Measurements from ENCODE around the gene F3.

Gene F3

GRCh38 chr1:94530373-94530878 is 11.1 kb downstream of the F3 start:
- no peaks in the 10 kb centered on the region for H3K27me3 ChIP-seq (ENCODE audit: control insufficient read depth in 5 of 5, insufficient read depth in 4 of 5, low read length in 5 of 5)
- H3K4me1 ChIP-seq (ENCODE audit: control insufficient read depth in 5 of 5, insufficient read depth in 5 of 5, low read length in 5 of 5), result peaks cover 0 to 26% (median 7%) of the 10 kb centered on the region in 5 donors
- H3K9ac ChIP-seq (ENCODE audit: low read length in 5 of 5), result no peak overlapping the region
- peaks cover 22 to 60% (median 36%) of the 10 kb centered on the region in 5 donors for H3K36me3 ChIP-seq (ENCODE audit: control insufficient read depth in 5 of 5, insufficient read depth in 5 of 5, low read length in 5 of 5)
- no peak overlapping the region for H3K27ac ChIP-seq (ENCODE audit: low read depth, low read length)
- no peak overlapping the region for H3K4me3 ChIP-seq (ENCODE audit: low read depth in 1 of 5, low read length in 5 of 5)
- H3K9me3 ChIP-seq (ENCODE audit: control insufficient read depth in 5 of 5, low read length in 5 of 5), result no peaks in the 10 kb centered on the region

GRCh38 chr1:94529416-94529815 is 12.1 kb downstream of the F3 start:
- Histone ChIP-seq H3K9ac (ENCODE audit: low read length in 5 of 5) (no peak overlapping the region), H3K9me3 (ENCODE audit: control insufficient read depth in 5 of 5, low read length in 5 of 5) (no peaks in the 10 kb centered on the region), H3K4me3 (ENCODE audit: low read depth in 1 of 5, low read length in 5 of 5) (no peak overlapping the region), H3K4me1 (ENCODE audit: control insufficient read depth in 5 of 5, insufficient read depth in 5 of 5, low read length in 5 of 5) (peaks cover 0 to 16% (median 0%) of the 10 kb centered on the region in 5 donors), H3K36me3 (ENCODE audit: control insufficient read depth in 5 of 5, insufficient read depth in 5 of 5, low read length in 5 of 5) (peaks cover 16 to 50% (median 32%) of the 10 kb centered on the region in 5 donors), H3K27ac (ENCODE audit: low read depth, low read length) (no peak overlapping the region), H3K27me3 (ENCODE audit: control insufficient read depth in 5 of 5, insufficient read depth in 4 of 5, low read length in 5 of 5) (no peaks in the 10 kb centered on the region)

- H3K4me3 ChIP-seq (ENCODE audit: low read depth in 1 of 5, low read length in 5 of 5), result no peak overlapping the region
- H3K4me1 ChIP-seq (ENCODE audit: control insufficient read depth in 5 of 5, insufficient read depth in 5 of 5, low read length in 5 of 5), result peaks cover 0 to 16% (median 0%) of the 10 kb centered on the region in 5 donors
- H3K27ac ChIP-seq (ENCODE audit: low read depth, low read length), result no peak overlapping the region
- H3K36me3 ChIP-seq (ENCODE audit: control insufficient read depth in 5 of 5, insufficient read depth in 5 of 5, low read length in 5 of 5), result peaks cover 14 to 44% (median 32%) of the 10 kb centered on the region in 5 donors
- no peaks in the 10 kb centered on the region for H3K9me3 ChIP-seq (ENCODE audit: control insufficient read depth in 5 of 5, low read length in 5 of 5)
- H3K27me3 ChIP-seq (ENCODE audit: control insufficient read depth in 5 of 5, insufficient read depth in 4 of 5, low read length in 5 of 5), result no peaks in the 10 kb centered on the region
- no peak overlapping the region for H3K9ac ChIP-seq (ENCODE audit: low read length in 5 of 5)
Measured at GRCh38 chr1:94528826-94529225, 12.7 kb downstream of the F3 start.

GRCh38 chr1:94528299-94528698 is 13.3 kb downstream of the F3 start:
- no peak overlapping the region for H3K27ac ChIP-seq (ENCODE audit: low read depth, low read length)
- no peak overlapping the region for H3K4me3 ChIP-seq (ENCODE audit: low read depth in 1 of 5, low read length in 5 of 5)
- H3K9ac ChIP-seq (ENCODE audit: low read length in 5 of 5), result no peak overlapping the region
- peaks cover 14 to 43% (median 32%) of the 10 kb centered on the region in 5 donors for H3K36me3 ChIP-seq (ENCODE audit: control insufficient read depth in 5 of 5, insufficient read depth in 5 of 5, low read length in 5 of 5)
- H3K4me1 ChIP-seq (ENCODE audit: control insufficient read depth in 5 of 5, insufficient read depth in 5 of 5, low read length in 5 of 5), result peaks cover 0 to 16% (median 0%) of the 10 kb centered on the region in 5 donors
- H3K9me3 ChIP-seq (ENCODE audit: control insufficient read depth in 5 of 5, low read length in 5 of 5), result no peaks in the 10 kb centered on the region
- no peaks in the 10 kb centered on the region for H3K27me3 ChIP-seq (ENCODE audit: control insufficient read depth in 5 of 5, insufficient read depth in 4 of 5, low read length in 5 of 5)

GRCh38 chr1:94527447-94528031 is 14.0 kb downstream of the F3 start:
- Histone ChIP-seq H3K9me3 (ENCODE audit: control insufficient read depth in 5 of 5, low read length in 5 of 5) (no peaks in the 10 kb centered on the region), H3K36me3 (ENCODE audit: control insufficient read depth in 5 of 5, insufficient read depth in 5 of 5, low read length in 5 of 5) (peaks cover 11 to 35% (median 26%) of the 10 kb centered on the region in 5 donors), H3K27ac (ENCODE audit: low read depth, low read length) (no peak overlapping the region), H3K27me3 (ENCODE audit: control insufficient read depth in 5 of 5, insufficient read depth in 4 of 5, low read length in 5 of 5) (no peaks in the 10 kb centered on the region), H3K4me3 (ENCODE audit: low read depth in 1 of 5, low read length in 5 of 5) (no peak overlapping the region), H3K4me1 (ENCODE audit: control insufficient read depth in 5 of 5, insufficient read depth in 5 of 5, low read length in 5 of 5) (peaks cover 0 to 16% (median 0%) of the 10 kb centered on the region in 5 donors), H3K9ac (ENCODE audit: low read length in 5 of 5) (no peak overlapping the region)

- peaks cover 5 to 24% (median 15%) of the 10 kb centered on the region in 5 donors for H3K36me3 ChIP-seq (ENCODE audit: control insufficient read depth in 5 of 5, insufficient read depth in 5 of 5, low read length in 5 of 5)
- no peaks in the 10 kb centered on the region for H3K27me3 ChIP-seq (ENCODE audit: control insufficient read depth in 5 of 5, insufficient read depth in 4 of 5, low read length in 5 of 5)
- no peaks in the 10 kb centered on the region for H3K9me3 ChIP-seq (ENCODE audit: control insufficient read depth in 5 of 5, low read length in 5 of 5)
- H3K9ac ChIP-seq (ENCODE audit: low read length in 5 of 5), result no peak overlapping the region
- H3K4me3 ChIP-seq (ENCODE audit: low read depth in 1 of 5, low read length in 5 of 5), result no peak overlapping the region
- no peak overlapping the region for H3K27ac ChIP-seq (ENCODE audit: low read depth, low read length)
- H3K4me1 ChIP-seq (ENCODE audit: control insufficient read depth in 5 of 5, insufficient read depth in 5 of 5, low read length in 5 of 5), result peaks cover 0 to 16% (median 0%) of the 10 kb centered on the region in 5 donors
Measured at GRCh38 chr1:94526152-94526980, 15.2 kb downstream of the F3 start.

GRCh38 chr1:94524531-94524930 is 17.0 kb downstream of the F3 start:
- Histone ChIP-seq H3K36me3 (ENCODE audit: control insufficient read depth in 5 of 5, insufficient read depth in 5 of 5, low read length in 5 of 5) (peaks cover 0 to 12% (median 5%) of the 10 kb centered on the region in 5 donors), H3K27me3 (ENCODE audit: control insufficient read depth in 5 of 5, insufficient read depth in 4 of 5, low read length in 5 of 5) (no peaks in the 10 kb centered on the region), H3K9ac (ENCODE audit: low read length in 5 of 5) (no peak overlapping the region), H3K9me3 (ENCODE audit: control insufficient read depth in 5 of 5, low read length in 5 of 5) (no peaks in the 10 kb centered on the region), H3K27ac (ENCODE audit: low read depth, low read length) (no peak overlapping the region), H3K4me3 (ENCODE audit: low read depth in 1 of 5, low read length in 5 of 5) (no peak overlapping the region), H3K4me1 (ENCODE audit: control insufficient read depth in 5 of 5, insufficient read depth in 5 of 5, low read length in 5 of 5) (peaks cover 0 to 16% (median 0%) of the 10 kb centered on the region in 5 donors)

- H3K36me3 ChIP-seq (ENCODE audit: control insufficient read depth in 5 of 5, insufficient read depth in 5 of 5, low read length in 5 of 5), result peaks cover 0 to 10% (median 5%) of the 10 kb centered on the region in 5 donors
- no peaks in the 10 kb centered on the region for H3K27me3 ChIP-seq (ENCODE audit: control insufficient read depth in 5 of 5, insufficient read depth in 4 of 5, low read length in 5 of 5)
- H3K9me3 ChIP-seq (ENCODE audit: control insufficient read depth in 5 of 5, low read length in 5 of 5), result no peaks in the 10 kb centered on the region
- H3K9ac ChIP-seq (ENCODE audit: low read length in 5 of 5), result no peak overlapping the region
- H3K27ac ChIP-seq (ENCODE audit: low read depth, low read length), result no peak overlapping the region
- H3K4me3 ChIP-seq (ENCODE audit: low read depth in 1 of 5, low read length in 5 of 5), result no peak overlapping the region
- peaks cover 0 to under 1% (median 0%) of the 10 kb centered on the region in 5 donors for H3K4me1 ChIP-seq (ENCODE audit: control insufficient read depth in 5 of 5, insufficient read depth in 5 of 5, low read length in 5 of 5)
Measured at GRCh38 chr1:94522304-94522703, 19.3 kb downstream of the F3 start.

- Histone ChIP-seq H3K27me3 (ENCODE audit: control insufficient read depth in 5 of 5, insufficient read depth in 4 of 5, low read length in 5 of 5) (no peaks in the 10 kb centered on the region), H3K4me3 (ENCODE audit: low read depth in 1 of 5, low read length in 5 of 5) (no peak overlapping the region), H3K9me3 (ENCODE audit: control insufficient read depth in 5 of 5, low read length in 5 of 5) (no peaks in the 10 kb centered on the region), H3K27ac (ENCODE audit: low read depth, low read length) (no peak overlapping the region), H3K4me1 (ENCODE audit: control insufficient read depth in 5 of 5, insufficient read depth in 5 of 5, low read length in 5 of 5) (no peaks in the 10 kb centered on the region), H3K36me3 (ENCODE audit: control insufficient read depth in 5 of 5, insufficient read depth in 5 of 5, low read length in 5 of 5) (peaks cover 0 to 13% (median 6%) of the 10 kb centered on the region in 5 donors), H3K9ac (ENCODE audit: low read length in 5 of 5) (no peak overlapping the region)
Measured at GRCh38 chr1:94519351-94519750, 22.2 kb downstream of the F3 start.

Data from subcutaneous abdominal adipose tissue (tissue), 5 donors.